Neural cell (in vitro differentiated cells): ENCODE measurements around the gene JOSD2. TPM values are rescaled to one million over a fixed set of nuclear protein-coding genes. Genes with fewer than 3 reads are reported as not detected.

ENCODE experiments used
- H2AFZ ChIP-seq: fragments of 200-600, 300-800 bp; sonication (generic), shearing (Covaris generic); 2 replicates; pipeline ENCODE4 v1.6.0; 2014; ENCODE audit warnings: low read depth, mild to moderate bottlenecking, antibody characterized with exemption, low read length, moderate library complexity
- H3F3A ChIP-seq: fragments of 200-600 bp; shearing (Covaris generic); 2 replicates; pipeline ENCODE4 v1.6.1; 2016; ENCODE audit warnings: mild to moderate bottlenecking, moderate library complexity, mixed read lengths, antibody characterized with exemption, low read length; ENCODE audit not compliant: insufficient read depth, poor library complexity, severe bottlenecking
- H3K27ac ChIP-seq: fragments of 200-600, 300-800 bp; sonication (generic), shearing (Covaris generic); 2 replicates; pipeline ENCODE4 v1.5.1; 2014; ENCODE audit warnings: mild to moderate bottlenecking, low read length, moderate library complexity
- H3K27me3 ChIP-seq: fragments of 300-800, 200-600 bp; sonication (generic), shearing (Covaris generic); 2 replicates; pipeline ENCODE4 v1.6.0; 2014; ENCODE audit warnings: mild to moderate bottlenecking, low read depth, low read length, moderate library complexity; ENCODE audit not compliant: insufficient read depth
- H3K36me3 ChIP-seq: fragments of 300-800, 200-600 bp; sonication (generic), shearing (Covaris generic); 2 replicates; pipeline ENCODE4 v1.5.1; 2014; ENCODE audit warnings: mild to moderate bottlenecking, antibody characterized with exemption, low read length, moderate library complexity; ENCODE audit not compliant: insufficient read depth
- H3K4me2 ChIP-seq: fragments of 300-800, 200-600 bp; sonication (generic), shearing (Covaris generic); 2 replicates; pipeline ENCODE4 v1.6.0; 2014; ENCODE audit warnings: mild to moderate bottlenecking, low read length
- H3K4me3 ChIP-seq: fragments of 300-800, 200-600 bp; sonication (generic), shearing (Covaris generic); 2 replicates; pipeline ENCODE4 v1.5.1; 2014; ENCODE audit warnings: mild to moderate bottlenecking, low read length, moderate library complexity
- H3K79me2 ChIP-seq: fragments of 200-600 bp; shearing (Covaris generic); replicated peaks from 2 replicates; pipeline ENCODE4 v1.6.0; 2014; ENCODE audit warnings: mild to moderate bottlenecking, low read length, moderate library complexity; ENCODE audit not compliant: insufficient read depth
- H3K9ac ChIP-seq: fragments of 300-800, 200-600 bp; sonication (generic), shearing (Covaris generic); 2 replicates; pipeline ENCODE4 v1.6.1; 2016; ENCODE audit warnings: mild to moderate bottlenecking, low read length, mixed read lengths
- H3K9me2 ChIP-seq: fragments of 200-600 bp; shearing (Covaris generic); 2 replicates; pipeline ENCODE4 v1.6.1; 2016; ENCODE audit warnings: mild to moderate bottlenecking, low read length, mixed read lengths; ENCODE audit not compliant: insufficient read depth
- H3K9me3 ChIP-seq: fragments of 200-600, 300-800 bp; sonication (generic), shearing (Covaris generic); 2 replicates; pipeline ENCODE4 v1.6.1; 2016; ENCODE audit warnings: mild to moderate bottlenecking, mixed run types, low read length, moderate library complexity, mixed read lengths
- H4K20me1 ChIP-seq: fragments of 200-600 bp; shearing (Covaris generic); 2 replicates; pipeline ENCODE4 v1.6.1; 2016; ENCODE audit warnings: mild to moderate bottlenecking, mixed run types; ENCODE audit not compliant: insufficient read depth
- CTCF ChIP-seq: fragments of 450-650 bp; IDR thresholded peaks from 2 replicates; pipeline ENCODE4 v1.5.1; 2014; ENCODE audit warnings: antibody characterized with exemption, mild to moderate bottlenecking, moderate library complexity; ENCODE audit not compliant: poor library complexity, severe bottlenecking
- EP300 ChIP-seq: fragments of 450-650 bp; conservative IDR thresholded peaks from 2 replicates; pipeline ENCODE4 v1.6.1; 2014; ENCODE audit warnings: antibody characterized with exemption, mild to moderate bottlenecking, moderate library complexity; ENCODE audit not compliant: poor library complexity, severe bottlenecking
- EZH2 ChIP-seq: fragments of 200-600, 300-800 bp; shearing (Covaris generic), sonication (generic); IDR thresholded peaks from 2 replicates; pipeline ENCODE4 v1.6.1; 2014; ENCODE audit warnings: antibody characterized with exemption, low read length, borderline replicate concordance, mild to moderate bottlenecking; ENCODE audit not compliant: insufficient read depth, poor library complexity, severe bottlenecking
- MXI1 ChIP-seq: fragments of 450-650 bp; conservative IDR thresholded peaks from 2 replicates; pipeline ENCODE4 v1.6.1; 2014; ENCODE audit warnings: antibody characterized with exemption, mild to moderate bottlenecking; ENCODE audit not compliant: poor library complexity, severe bottlenecking
- POLR2AphosphoS5 ChIP-seq: IDR thresholded peaks from 2 replicates; pipeline ENCODE4 v1.6.1; 2012
- RAD21 ChIP-seq: fragments of 450-650 bp; conservative IDR thresholded peaks from 2 replicates; pipeline ENCODE4 v1.6.1; 2014; ENCODE audit warnings: antibody characterized with exemption, mild to moderate bottlenecking, moderate library complexity
- REST ChIP-seq: IDR thresholded peaks from 2 replicates; pipeline ENCODE4 v1.6.1; 2012; ENCODE audit warnings: borderline replicate concordance
- SMC3 ChIP-seq: fragments of 450-650 bp; conservative IDR thresholded peaks from 2 replicates; pipeline ENCODE4 v1.6.1; 2014; ENCODE audit warnings: antibody characterized with exemption, mild to moderate bottlenecking, moderate library complexity; ENCODE audit not compliant: poor library complexity
- TAF1 ChIP-seq: IDR thresholded peaks from 2 replicates; pipeline ENCODE4 v1.6.1; 2012; ENCODE audit warnings: low read depth
- polyA plus RNA-seq: library from polyadenylated mRNA; depleted of rRNA; stranded (reverse); fragments of >200 nt; gene quantifications from 2 replicates; pipeline ENCODE4 v1.2.3, GENCODE V29; 2014

JOSD2 gene
- polyA plus RNA-seq, 1 donor from 2014 or later: 10.7 TPM

- H3K4me3 ChIP-seq: no peak overlapping the region
- H4K20me1 ChIP-seq: no peaks in the 10 kb centered on the region
- H3K27ac ChIP-seq: no peak overlapping the region
- H3K4me2 ChIP-seq: no peak overlapping the region
- no peaks in the 10 kb centered on the region for H3K27me3 ChIP-seq
- peaks cover 53% of the 10 kb centered on the region for H3K79me2 ChIP-seq
- H3F3A ChIP-seq: no peaks in the 10 kb centered on the region
- H3K9me3 ChIP-seq: no peaks in the 10 kb centered on the region
- H3K9ac ChIP-seq: no peak overlapping the region
- no peaks in the 10 kb centered on the region for H3K9me2 ChIP-seq
- H3K36me3 ChIP-seq: peaks cover 6% of the 10 kb centered on the region
- TF ChIP-seq TAF1: no peak
- no peak for TF ChIP-seq POLR2AphosphoS5
- no peak for TF ChIP-seq CTCF
- no peak for TF ChIP-seq SMC3
- TF ChIP-seq EZH2: no peak
- TF ChIP-seq RAD21: no peak
- no peak for TF ChIP-seq MXI1
- no peak for TF ChIP-seq REST
- no peak for TF ChIP-seq EP300
- no peak overlapping the region for H2AFZ ChIP-seq
Measured at GRCh38 chr19:50537306-50537685, 26.3 kb upstream of the JOSD2 start.

GRCh38 chr19:50536662-50537305, 25.8 kb upstream of the JOSD2 start:
- H3K27ac ChIP-seq: no peak overlapping the region
- H3K4me3 ChIP-seq: no peak overlapping the region
- peaks cover 7% of the 10 kb centered on the region for H3K36me3 ChIP-seq

More at GRCh38 chr19:50536662-50537305, 25.8 kb upstream of the JOSD2 start:
- Histone ChIP-seq H3F3A (no peaks in the 10 kb centered on the region), H3K79me2 (peaks cover 53% of the 10 kb centered on the region), H3K9me3 (no peaks in the 10 kb centered on the region), H3K27me3 (no peaks in the 10 kb centered on the region), H2AFZ (no peak overlapping the region), H3K4me2 (no peak overlapping the region), H3K9ac (no peak overlapping the region), H4K20me1 (no peaks in the 10 kb centered on the region), H3K9me2 (no peaks in the 10 kb centered on the region)
- TF ChIP-seq REST (no peak), EZH2 (no peak), SMC3 (no peak), TAF1 (no peak), EP300 (no peak), MXI1 (no peak), POLR2AphosphoS5 (no peak), CTCF (no peak), RAD21 (no peak)
